GM21447 (cell line): ENCODE results near the gene KRT36.

Experiments
- ATAC-seq: cut with Tn5 transposase; IDR thresholded peaks from one replicate; pipeline ENCODE4 v1.9.1; 2021; ENCODE audit not compliant: unreplicated experiment

Gene KRT36

GRCh38 chr17:41444186-41444585, 45.5 kb downstream of the KRT36 start:
- ATAC-seq: no peak

GRCh38 chr17:41442739-41443138, 47.0 kb downstream of the KRT36 start:
- no peak for ATAC-seq

- ATAC-seq: no peak
Measured at GRCh38 chr17:41440531-41441033, 49.1 kb downstream of the KRT36 start, which contains the start of gene KRT38. TSS of gene KRT38 (minus strand) at chr17:41440983. CDS start at chr17:41440921, 62 bp downstream.

DNA sequence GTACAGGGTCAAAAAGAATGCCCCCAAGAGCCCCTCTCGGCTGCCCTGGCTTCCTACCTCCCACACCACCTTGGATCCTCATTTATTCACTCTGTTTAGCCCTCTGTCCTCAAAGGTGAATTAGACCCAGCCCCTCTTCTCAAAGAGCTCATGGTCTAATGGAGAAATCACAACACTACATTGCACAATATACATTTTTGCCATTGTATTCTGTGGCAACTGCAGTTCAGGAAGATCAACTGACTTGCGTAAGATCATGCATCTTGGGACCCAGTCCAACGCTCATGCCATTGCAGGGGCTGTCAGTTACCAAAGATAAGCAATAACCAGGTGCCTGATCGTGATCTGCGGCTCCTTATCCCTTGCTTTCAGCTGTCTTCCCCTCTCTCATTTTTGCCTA, 50.3 kb downstream of the KRT36 start:
- ATAC-seq: no peak

DNA sequence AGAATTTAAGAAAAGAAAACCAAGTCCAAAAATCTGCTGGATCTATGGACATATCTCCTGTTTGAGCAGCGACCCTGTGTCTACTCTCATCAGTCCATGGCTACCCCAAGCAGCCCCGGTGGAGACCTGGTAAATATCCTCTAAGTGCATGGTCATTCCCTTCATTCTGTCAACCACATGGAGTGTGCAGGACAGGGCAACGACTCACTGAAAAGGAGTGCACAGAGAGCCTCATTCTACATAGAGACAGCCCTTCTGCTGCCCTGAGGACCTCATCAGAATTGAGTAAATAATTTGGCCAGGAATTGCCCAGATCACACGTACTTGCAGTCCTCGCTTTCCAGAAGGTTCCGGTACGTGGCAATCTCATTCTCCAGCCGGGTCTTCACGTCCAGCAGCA, 51.9 kb downstream of the KRT36 start:
- ATAC-seq: no peak

DNA sequence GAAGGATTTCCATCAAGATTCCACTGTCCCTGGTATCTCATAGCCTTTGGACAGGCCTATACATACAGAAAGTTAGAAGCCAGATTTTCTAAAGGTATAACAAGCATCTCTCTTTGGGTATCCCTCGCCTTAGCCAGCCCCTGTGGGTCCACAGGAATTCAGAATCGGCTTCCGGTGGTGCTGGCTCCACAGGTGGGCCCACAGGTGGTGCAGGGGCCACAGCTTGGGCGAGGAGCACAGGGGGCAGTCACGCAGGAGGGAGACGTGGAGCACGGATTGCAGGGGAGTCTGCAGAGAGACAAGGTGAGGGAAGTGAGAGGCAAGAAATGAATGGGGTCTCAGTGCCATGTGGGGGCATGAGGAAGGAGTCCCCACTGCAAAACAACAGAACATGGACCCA, 52.5 kb downstream of the KRT36 start:
- no peak for ATAC-seq
